Heart left ventricle (tissue), 13 donors: ENCODE data around the gene CACNA1C.

ENCODE experiments used
- CTCF ChIP-seq, 12 donors: fragments of 200-600 bp; sonication (generic) in 4 of 12; IDR thresholded peaks; one replicate each; pipeline versions ENCODE4 v1.5.0 to v1.8.0; 2018 to 2022; ENCODE audit warnings: antibody characterized with exemption in 12 of 12, mild to moderate bottlenecking in 5 of 12
- POLR2A ChIP-seq, 2 donors: fragments of 450-650 bp; IDR thresholded peaks; one replicate each; pipeline ENCODE4 v1.6.1; 2017; ENCODE audit warnings: antibody characterized with exemption in 2 of 2, mild to moderate bottlenecking in 2 of 2, moderate library complexity in 2 of 2
- donor health status: ischemic (EF 13 %, LVEDD 7.1; RV severe dilation, severe dysfunction).
- donor health status: DM: no; HTN: yes; CAD: no.
- donor health status: DM: no; HTN: no; CAD: no.
- donor health status: ischemic (EF 25% LVEDD 6.9; RV normal size, moderate dysfunction).
- donor health status: ischemic (EF 25% LVEDD 5.7; RV mildly dilated, moderate dysfunction).
- donor health status: ischemic (EF 35%, LVEDD 5.7; RV mildly dilated, moderate dysfunction).
- donor health status: nonischemic (EF 11% LVEDD 7.7; RV severe dilation, severe dysfunction).
- donor health status: DM: yes; HTN: yes; CAD: no.
- donor health status: PGD.
- donor health status: ischemic (EF 29% LVEDD 5.4; RV normal size, mild dysfunction).
- donor health status: nonischemic (EF 23%, LVEDD 6.1; RV moderate dilation, normal function).

GRCh38 chr12:2402073-2402579 is 349.3 kb downstream of the CACNA1C start:
- TF ChIP-seq CTCF (IDR thresholded peaks at IDR 0.05) (no peak), POLR2A (IDR thresholded peaks at IDR 0.05) (no peak)
